ENCODE measurements around the gene GNG14. TPM values are rescaled to one million over a fixed set of nuclear protein-coding genes. Genes with fewer than 3 reads are reported as not detected.
A peak's percentile ranks its signal among the peaks of the same experiment; 100 is the strongest.

GNG14 gene
- total and polyA plus RNA-seq, 11 donors, result not detected

- no peaks in the 10 kb centered on the region for H3K9me3 ChIP-seq
- H3K4me3 ChIP-seq, result no peak overlapping the region
- no peaks in the 10 kb centered on the region for H3K27me3 ChIP-seq
- no peak overlapping the region for H3K27ac ChIP-seq
- ATAC-seq (no peak), DNase-seq (no peak)
- peaks cover 0 to 22% (median 13%) of the 10 kb centered on the region in 12 donors for H3K4me1 ChIP-seq
- peaks cover 0 to 17% (median 7%) of the 10 kb centered on the region in 9 donors for H3K36me3 ChIP-seq
- intact Hi-C loops (cut with DNase I), result no loop called here
- no peak for TF ChIP-seq POLR2A (IDR thresholded peaks at IDR 0.05)
- no peak for TF ChIP-seq CTCF (IDR thresholded peaks at IDR 0.05)
- 90 to 93% (median 93%) methylated on average over 16 of the region's 16 CpGs for WGBS, 4 donors
Observed at GRCh38 chr19:12694641-12695040, 6.8 kb downstream of the GNG14 start.

GRCh38 chr19:12695096-12695495 is 7.3 kb downstream of the GNG14 start:
- DNase-seq (no peak), ATAC-seq (no peak)
- Histone ChIP-seq H3K27me3 (no peaks in the 10 kb centered on the region), H3K4me3 (peak overlapping the region in 2 of 12 donors; percentile 97 to 98), H3K4me1 (peaks cover 0 to 22% (median 13%) of the 10 kb centered on the region in 12 donors), H3K9me3 (no peaks in the 10 kb centered on the region), H3K27ac (no peak overlapping the region), H3K36me3 (peaks cover 0 to 22% (median 12%) of the 10 kb centered on the region in 9 donors)
- WGBS, 4 donors, result 66 to 95% (median 79%) methylated on average over 2 of the region's 2 CpGs
- TF ChIP-seq CTCF (IDR thresholded peaks at IDR 0.05) (no peak), POLR2A (IDR thresholded peaks at IDR 0.05) (no peak)
- intact Hi-C loops (cut with DNase I), result no loop called here

- Histone ChIP-seq H3K27ac (no peak overlapping the region), H3K9me3 (no peaks in the 10 kb centered on the region), H3K36me3 (peaks cover 0 to 26% (median 16%) of the 10 kb centered on the region in 9 donors), H3K4me3 (peak overlapping the region in 11 of 12 donors; percentile 61 to 98 (median 88)), H3K4me1 (peaks cover 0 to 22% (median 13%) of the 10 kb centered on the region in 12 donors), H3K27me3 (no peaks in the 10 kb centered on the region)
- intact Hi-C loops (cut with DNase I), result no loop called here
- 67 to 89% (median 81%) methylated on average over 1 of the region's 1 CpG for WGBS, 4 donors
- DNase-seq (no peak), ATAC-seq (no peak)
- TF ChIP-seq CTCF (IDR thresholded peaks at IDR 0.05), result no peak
- no peak for TF ChIP-seq POLR2A (IDR thresholded peaks at IDR 0.05)
Observed at GRCh38 chr19:12695514-12695913, 7.7 kb downstream of the GNG14 start.

DNA sequence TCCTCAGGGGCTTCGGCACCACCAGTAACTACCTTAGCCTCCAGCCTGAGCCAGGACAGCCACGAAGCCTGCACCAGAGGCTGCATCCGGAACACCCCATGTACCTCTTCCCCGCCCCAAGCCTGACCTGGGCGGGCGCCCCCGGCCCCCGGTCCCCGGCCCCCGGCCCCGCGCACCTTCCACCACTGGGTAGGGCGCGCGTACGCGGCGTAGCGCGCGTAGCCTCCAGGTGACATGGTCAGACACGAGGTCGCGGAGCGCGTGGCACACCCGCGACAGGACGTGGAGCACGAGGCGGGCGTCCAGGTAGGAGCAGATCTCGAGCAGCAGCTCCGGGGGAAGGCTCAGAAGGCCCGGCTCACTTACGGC is 8.2 kb downstream of the GNG14 start:
- H3K4me1 ChIP-seq, result peaks cover 0 to 22% (median 13%) of the 10 kb centered on the region in 12 donors
- TF ChIP-seq POLR2A (IDR thresholded peaks at IDR 0.05), result no peak
- no peak for TF ChIP-seq CTCF (IDR thresholded peaks at IDR 0.05)
- peak overlapping the region in 7 of 12 donors; percentile 71 to 91 (median 87) for H3K27ac ChIP-seq
- DNase-seq, result no peak
- H3K27me3 ChIP-seq, result no peaks in the 10 kb centered on the region
- intact Hi-C loops (cut with DNase I), result no loop called here
- H3K9me3 ChIP-seq, result no peaks in the 10 kb centered on the region
- H3K36me3 ChIP-seq, result peaks cover 0 to 31% (median 21%) of the 10 kb centered on the region in 9 donors
- WGBS, 4 donors, result 3 to 11% (median 3%) methylated on average over 10 to 36 of the region's 36 CpGs
- peak overlapping the region; percentile 57 to 98 (median 88) for H3K4me3 ChIP-seq
- ATAC-seq, result peak in 2 of 4 donors; percentile 7 to 30
